ENCODE data around the gene UBE4A. TPM values are rescaled to one million over a fixed set of nuclear protein-coding genes. Genes with fewer than 3 reads are reported as not detected.

The UBE4A gene
- total and polyA plus RNA-seq, 9 of the 15 experiments (the other 6 are each of a cell fraction or from before 2014, with no cell fraction given), result 13.5 to 45.2 (median 26.8) TPM

DNA sequence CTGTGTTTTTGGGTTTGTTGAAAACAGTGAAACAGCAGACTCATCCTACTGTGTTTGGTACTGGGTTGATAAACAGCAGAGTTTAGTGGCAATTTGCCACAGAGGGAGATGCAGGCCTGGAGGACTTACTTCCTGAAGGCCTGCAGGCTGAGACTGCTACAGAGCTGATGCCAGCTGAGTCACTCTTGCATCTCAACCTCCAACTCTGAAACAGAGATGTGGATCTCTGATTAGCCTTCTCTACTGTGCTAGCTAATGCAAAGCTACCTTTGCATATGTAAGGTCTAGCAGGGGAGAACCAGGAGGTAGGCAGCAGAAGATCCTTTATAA, 56.3 kb downstream of the UBE4A start (continued):
- TF ChIP-seq, protein P1, sequence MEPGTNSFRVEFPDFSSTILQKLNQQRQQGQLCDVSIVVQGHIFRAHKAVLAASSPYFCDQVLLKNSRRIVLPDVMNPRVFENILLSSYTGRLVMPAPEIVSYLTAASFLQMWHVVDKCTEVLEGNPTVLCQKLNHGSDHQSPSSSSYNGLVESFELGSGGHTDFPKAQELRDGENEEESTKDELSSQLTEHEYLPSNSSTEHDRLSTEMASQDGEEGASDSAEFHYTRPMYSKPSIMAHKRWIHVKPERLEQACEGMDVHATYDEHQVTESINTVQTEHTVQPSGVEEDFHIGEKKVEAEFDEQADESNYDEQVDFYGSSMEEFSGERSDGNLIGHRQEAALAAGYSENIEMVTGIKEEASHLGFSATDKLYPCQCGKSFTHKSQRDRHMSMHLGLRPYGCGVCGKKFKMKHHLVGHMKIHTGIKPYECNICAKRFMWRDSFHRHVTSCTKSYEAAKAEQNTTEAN (CRISPR knock-in tag; IDR thresholded peaks at IDR 0.05), result no peak
- TF ChIP-seq ZZZ3 (IDR thresholded peaks at IDR 0.05) (no peak), KAT2B (IDR thresholded peaks at IDR 0.05; ENCODE audit: low read depth, low read length) (no peak), SMC3 (conservative IDR thresholded peaks at IDR 0.05; ENCODE audit: insufficient read depth, low read depth, low read length) (no peak), SP1 (CRISPR knock-in tag; IDR thresholded peaks at IDR 0.05) (peak; percentile 76), GABPB1 (CRISPR knock-in tag; IDR thresholded peaks at IDR 0.05) (peak; percentile 49; the same call in 1 of the 2 replicates), PHTF2 (CRISPR knock-in tag; IDR thresholded peaks at IDR 0.05) (no peak), HDAC6 (IDR thresholded peaks at IDR 0.05; ENCODE audit: low read depth, low read length) (no peak), ZBTB7A (IDR thresholded peaks at IDR 0.05; ENCODE audit: borderline replicate concordance, control insufficient read depth, low read depth, low read length) (no peak), ZKSCAN8 (CRISPR knock-in tag; IDR thresholded peaks at IDR 0.05) (peak; percentile 44; the same call in 1 of the 2 replicates), SRSF7 (optimal IDR thresholded peaks at IDR 0.05; ENCODE audit: low read depth, low read length) (no peak)
- TF ChIP-seq, protein P2, sequence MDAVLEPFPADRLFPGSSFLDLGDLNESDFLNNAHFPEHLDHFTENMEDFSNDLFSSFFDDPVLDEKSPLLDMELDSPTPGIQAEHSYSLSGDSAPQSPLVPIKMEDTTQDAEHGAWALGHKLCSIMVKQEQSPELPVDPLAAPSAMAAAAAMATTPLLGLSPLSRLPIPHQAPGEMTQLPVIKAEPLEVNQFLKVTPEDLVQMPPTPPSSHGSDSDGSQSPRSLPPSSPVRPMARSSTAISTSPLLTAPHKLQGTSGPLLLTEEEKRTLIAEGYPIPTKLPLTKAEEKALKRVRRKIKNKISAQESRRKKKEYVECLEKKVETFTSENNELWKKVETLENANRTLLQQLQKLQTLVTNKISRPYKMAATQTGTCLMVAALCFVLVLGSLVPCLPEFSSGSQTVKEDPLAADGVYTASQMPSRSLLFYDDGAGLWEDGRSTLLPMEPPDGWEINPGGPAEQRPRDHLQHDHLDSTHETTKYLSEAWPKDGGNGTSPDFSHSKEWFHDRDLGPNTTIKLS (IDR thresholded peaks at IDR 0.05; ENCODE audit: borderline replicate concordance, low read depth), result peak; percentile 48; the same call in 1 of the 2 replicates
- TF ChIP-seq, protein P3, sequence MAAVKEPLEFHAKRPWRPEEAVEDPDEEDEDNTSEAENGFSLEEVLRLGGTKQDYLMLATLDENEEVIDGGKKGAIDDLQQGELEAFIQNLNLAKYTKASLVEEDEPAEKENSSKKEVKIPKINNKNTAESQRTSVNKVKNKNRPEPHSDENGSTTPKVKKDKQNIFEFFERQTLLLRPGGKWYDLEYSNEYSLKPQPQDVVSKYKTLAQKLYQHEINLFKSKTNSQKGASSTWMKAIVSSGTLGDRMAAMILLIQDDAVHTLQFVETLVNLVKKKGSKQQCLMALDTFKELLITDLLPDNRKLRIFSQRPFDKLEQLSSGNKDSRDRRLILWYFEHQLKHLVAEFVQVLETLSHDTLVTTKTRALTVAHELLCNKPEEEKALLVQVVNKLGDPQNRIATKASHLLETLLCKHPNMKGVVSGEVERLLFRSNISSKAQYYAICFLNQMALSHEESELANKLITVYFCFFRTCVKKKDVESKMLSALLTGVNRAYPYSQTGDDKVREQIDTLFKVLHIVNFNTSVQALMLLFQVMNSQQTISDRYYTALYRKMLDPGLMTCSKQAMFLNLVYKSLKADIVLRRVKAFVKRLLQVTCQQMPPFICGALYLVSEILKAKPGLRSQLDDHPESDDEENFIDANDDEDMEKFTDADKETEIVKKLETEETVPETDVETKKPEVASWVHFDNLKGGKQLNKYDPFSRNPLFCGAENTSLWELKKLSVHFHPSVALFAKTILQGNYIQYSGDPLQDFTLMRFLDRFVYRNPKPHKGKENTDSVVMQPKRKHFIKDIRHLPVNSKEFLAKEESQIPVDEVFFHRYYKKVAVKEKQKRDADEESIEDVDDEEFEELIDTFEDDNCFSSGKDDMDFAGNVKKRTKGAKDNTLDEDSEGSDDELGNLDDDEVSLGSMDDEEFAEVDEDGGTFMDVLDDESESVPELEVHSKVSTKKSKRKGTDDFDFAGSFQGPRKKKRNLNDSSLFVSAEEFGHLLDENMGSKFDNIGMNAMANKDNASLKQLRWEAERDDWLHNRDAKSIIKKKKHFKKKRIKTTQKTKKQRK (IDR thresholded peaks at IDR 0.05; ENCODE audit: borderline replicate concordance, low read depth, low read length), result no peak
- TF ChIP-seq, protein P4, sequence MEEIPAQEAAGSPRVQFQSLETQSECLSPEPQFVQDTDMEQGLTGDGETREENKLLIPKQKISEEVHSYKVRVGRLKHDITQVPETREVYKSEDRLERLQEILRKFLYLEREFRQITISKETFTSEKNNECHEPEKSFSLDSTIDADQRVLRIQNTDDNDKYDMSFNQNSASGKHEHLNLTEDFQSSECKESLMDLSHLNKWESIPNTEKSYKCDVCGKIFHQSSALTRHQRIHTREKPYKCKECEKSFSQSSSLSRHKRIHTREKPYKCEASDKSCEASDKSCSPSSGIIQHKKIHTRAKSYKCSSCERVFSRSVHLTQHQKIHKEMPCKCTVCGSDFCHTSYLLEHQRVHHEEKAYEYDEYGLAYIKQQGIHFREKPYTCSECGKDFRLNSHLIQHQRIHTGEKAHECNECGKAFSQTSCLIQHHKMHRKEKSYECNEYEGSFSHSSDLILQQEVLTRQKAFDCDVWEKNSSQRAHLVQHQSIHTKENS (CRISPR knock-in tag; IDR thresholded peaks at IDR 0.05), result no peak

All from K562 (cell line).